HG03196 (cell line): ENCODE data around the gene LAPTM4A.
"Not testable (repeated sequence)": the region's sequence is repeated elsewhere in the genome, so short reads cannot be mapped to it uniquely, and the experiment has no call there.

Experiments used
- ATAC-seq: cut with Tn5 transposase; IDR thresholded peaks from one replicate; pipeline ENCODE4 v1.9.1; 2021; ENCODE audit not compliant: unreplicated experiment

LAPTM4A gene

DNA sequence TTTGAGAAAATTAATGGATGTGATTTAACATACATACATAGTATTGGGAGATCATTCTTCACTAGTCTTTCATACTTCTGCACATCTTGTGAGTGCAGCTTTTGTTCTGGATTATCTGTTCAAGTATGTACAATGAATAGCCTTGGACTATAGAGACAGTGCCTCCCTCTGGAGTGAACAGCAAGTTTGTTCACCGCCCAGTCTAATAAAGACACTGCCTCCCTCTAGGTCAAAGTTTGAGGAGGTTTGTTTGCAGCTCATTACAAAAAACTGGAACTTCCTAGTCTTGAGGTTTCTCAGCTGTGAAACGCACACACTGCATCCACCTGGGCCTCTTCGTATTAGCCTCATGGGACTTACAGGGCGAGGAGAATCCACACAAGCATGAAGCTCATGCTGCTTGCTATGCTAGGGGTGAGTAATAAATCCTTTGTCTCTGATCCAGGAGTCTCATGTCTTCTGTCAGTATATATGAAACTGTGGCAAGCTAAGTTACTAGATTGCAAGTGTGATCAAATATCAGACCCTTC lies 26.0 kb upstream of the LAPTM4A start:
- no peak for ATAC-seq

DNA sequence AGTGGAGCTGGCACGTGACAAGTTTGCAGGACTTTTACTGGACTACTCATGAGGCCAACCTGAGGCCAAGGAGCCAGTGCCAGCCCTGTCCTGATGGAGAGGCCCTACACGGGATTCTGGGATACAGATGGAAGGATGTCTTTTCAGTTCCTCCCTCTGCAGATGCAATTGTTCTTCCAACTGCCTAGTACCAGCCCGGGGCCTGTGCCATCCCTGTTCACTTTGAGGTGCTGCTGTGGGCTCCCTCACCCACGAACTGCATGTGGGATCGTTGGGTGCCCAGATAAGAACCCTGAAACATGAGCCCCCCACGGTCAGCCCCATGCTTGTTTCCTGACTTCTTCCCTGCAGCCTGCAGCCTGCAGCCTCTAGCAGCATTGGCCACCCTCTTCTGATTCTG lies 25.3 kb upstream of the LAPTM4A start:
- no peak for ATAC-seq

DNA sequence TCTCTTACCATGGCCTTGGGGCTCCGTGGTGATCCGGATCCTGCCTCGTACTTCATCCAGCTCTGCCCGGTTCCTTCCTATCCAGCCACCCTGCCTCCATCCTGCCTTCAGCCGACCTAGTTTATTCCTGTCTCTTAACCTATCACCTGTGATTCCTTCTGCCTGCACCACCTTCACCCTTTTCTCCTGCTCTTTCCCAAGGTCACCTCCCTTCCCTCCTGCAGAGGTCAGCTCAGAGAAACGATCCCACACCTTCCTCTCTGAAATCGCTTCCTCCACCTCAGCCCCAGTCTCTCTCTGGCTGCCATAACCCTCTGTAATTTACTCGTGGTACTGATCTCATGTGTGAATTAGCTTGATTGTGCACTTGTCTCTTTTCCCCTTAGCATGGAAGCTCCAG lies 23.5 kb upstream of the LAPTM4A start:
- no peak for ATAC-seq

DNA sequence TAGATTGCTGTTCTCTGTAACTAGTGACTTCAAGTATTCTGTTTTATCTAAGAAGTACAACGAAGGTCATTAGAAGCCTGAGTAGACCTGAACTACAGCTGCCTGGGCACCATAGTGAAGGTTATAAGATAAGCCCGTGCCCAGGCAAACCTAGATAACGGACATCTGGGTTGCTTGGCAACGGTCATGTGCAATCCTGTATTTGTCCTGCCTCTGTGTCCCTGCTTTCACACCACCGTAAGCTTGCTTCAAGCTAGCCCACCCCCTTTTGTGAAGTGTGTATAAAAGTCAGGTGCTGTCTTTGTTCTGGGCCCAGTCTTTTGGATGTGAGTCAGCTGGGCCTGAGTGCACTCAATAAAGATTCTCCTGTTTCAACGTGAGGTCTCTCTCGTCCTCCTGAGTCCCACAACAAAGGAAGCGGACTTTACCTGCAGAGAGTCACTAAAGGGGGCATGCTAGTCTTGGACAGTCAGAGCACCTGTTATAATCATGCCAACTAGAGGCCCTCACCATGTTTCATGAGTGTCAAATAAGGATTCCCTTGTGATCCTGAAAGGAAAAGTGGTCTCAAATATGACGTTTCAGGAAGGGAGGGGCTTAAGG lies 22.7 kb upstream of the LAPTM4A start:
- ATAC-seq = not testable (repeated sequence)

DNA sequence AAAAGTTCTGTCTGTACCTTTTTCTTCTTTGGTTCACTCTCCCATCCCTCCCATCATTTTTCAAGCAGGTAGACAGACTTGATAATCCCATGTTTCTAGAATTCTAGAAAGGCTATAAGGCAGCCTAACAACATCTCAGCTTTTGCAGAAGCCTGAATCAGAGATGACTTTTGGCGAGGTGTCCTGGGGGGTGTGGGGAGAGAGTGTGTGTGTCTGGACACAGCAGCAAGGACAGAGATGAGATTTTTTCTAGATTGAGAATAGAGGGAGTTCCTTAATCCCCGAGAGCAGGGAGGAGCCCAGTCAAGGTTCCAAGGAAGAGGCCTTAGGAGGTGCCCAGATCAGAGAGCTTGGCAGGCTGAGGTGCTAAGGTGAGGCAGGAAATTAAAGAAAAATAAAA lies 22.0 kb upstream of the LAPTM4A start:
- no peak for ATAC-seq

DNA sequence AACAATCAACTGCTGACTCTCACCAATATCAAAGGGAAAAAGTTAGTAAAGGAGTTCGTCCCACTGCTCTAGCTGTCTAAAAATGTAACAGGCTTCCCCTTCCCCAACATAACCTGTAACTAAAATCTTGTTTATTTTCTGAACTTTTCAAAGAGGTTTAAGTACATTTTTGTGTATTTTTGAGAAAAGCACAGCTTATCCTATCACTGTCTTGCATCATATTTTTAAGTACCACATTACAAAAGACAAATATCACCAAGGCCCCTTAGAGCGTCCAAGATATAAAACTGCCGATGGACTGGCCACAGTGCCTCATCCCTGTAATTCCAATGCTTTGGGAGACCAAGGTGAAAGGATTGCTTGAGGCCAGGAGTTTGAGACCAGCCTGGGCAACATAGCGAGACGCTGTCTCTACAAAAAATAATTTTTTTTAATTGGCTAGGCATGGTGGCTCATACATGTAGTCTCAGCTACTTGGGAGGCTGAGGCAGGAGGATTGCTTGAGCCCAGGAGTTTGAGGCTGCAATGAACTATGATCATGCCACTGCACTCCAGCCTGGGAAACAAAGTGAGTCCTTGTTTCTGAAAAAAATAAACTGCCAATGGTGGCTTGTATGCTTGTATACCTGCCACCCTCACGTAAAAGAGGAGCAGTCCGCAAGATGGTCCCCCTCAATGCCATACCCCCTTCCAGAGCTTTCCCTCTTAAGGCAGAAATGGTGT lies 21.2 kb upstream of the LAPTM4A start:
- no peak for ATAC-seq

DNA sequence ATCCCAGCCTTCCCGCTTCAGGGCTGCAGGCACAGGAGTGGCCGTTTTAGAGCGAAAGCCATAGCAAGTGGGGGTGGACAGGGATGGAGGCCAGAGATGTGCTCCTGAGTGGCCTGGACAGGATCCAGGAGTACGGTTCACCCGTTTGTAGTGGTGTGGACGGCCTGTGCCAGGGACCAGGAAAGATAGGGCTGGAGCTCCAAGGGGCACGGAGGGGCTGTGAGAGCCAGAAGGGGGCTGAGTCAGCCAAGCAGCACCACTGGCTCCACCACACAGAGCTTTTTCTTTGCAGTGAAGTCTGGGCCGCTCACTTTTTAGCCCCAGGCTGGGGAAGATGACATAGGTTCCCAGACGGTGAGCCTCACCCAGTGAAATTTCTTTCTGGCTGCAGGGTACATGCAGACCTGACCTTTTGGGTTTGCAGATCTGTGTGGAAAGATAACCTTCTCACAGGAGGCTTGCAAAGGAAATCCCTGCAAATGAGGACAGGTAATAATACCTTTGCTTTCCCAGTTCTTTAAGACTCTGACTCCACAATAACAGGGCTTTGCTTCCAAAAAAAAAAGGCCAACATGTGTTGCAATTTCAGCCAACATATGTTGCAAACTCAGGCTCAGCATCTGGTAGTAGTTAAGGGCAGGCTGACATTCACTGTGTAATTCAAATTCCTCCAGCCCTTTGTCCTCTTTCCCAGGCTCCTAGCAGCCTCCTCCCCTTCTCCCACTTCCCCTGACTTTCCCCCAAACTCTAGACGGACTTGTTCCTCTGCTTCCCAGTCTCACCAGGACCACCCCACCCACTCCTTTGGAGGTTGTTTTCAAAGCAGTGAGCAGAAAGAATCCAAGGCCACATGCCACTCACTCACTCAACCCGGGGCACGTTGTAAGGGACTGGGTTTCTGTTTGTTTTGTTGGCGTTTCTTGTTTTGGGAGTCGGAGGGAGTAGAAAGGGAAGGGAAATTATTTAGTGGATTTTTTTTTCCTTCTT lies 20.3 kb upstream of the LAPTM4A start:
- ATAC-seq = no peak

DNA sequence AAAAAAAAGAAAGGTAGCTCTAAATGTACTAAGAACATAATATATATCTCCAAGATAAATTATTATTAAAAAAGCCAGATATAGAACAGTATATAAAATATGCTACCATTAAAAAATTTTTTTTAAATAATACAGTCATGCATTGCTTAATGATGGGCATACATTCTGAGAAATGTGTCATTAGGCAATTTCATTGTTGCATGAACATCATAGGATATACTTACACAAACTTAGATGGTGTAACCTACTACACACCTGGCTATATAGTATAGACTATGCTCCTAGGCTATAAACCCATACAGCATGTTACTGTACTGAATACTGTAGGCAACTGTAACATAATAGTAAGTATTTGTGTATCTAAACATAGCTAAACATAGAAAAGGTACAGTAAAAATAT lies 18.3 kb upstream of the LAPTM4A start:
- no peak for ATAC-seq

DNA sequence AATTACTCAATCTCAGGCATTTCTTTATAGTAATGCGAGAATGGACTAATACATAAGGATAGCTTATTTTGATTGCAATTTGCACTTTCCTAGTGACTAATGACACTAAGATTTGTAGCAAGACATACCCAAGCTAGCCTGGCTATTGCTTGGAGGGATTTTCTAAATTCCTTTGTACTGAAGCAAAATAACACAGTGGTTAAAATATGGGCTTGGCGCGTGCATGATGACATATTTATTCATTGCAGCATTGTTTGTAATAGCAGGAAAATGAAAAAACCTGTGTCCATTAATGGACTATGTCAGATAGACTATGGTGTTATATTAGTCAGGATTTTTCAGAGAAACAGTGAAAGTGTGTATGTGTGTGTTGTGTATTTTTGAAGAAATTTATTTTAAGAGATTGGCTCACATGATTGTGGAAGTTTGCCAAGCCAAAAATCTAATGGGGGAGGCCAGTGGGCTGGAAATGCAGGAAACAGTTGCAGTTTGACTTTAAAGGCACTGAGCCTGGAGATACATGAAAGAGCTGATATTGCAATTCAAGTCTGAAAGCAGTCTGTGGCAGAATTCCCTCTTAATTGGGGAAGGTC lies 16.7 kb upstream of the LAPTM4A start:
- no peak for ATAC-seq

DNA sequence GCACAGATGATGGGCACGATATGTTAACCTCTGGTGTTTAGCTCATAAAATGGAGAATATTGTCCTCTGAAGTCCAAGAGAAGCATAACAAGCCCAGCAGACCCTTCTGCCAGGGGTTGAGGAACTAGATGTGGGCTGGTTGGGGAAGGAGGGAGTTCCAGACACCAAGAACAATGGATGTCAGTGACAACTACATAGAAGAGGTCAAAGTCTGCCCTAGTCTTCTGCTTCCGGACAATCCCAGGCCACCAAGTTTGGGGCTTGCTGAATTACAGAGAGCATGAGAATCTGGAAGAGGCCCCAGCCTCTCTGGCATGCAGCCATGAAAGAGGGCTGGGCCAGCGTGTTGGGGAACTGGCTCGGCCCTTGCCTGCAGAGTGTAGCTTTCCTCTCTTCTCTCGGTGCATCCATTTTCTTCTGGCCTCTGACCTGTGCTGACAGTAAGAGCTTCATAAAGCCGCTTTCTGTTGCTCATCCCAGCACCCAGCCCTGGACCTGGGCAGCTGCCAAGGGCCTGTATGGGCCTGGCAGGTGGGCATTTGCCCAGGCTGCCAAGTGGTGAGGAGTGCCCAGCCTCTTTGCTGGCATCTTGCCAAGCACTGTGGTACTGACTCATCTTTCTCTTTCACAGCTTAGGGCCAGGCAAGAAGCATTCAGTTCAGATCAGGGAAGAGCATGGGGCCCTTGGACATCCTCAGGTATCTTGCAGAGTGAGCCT lies 14.6 kb upstream of the LAPTM4A start:
- no peak for ATAC-seq

DNA sequence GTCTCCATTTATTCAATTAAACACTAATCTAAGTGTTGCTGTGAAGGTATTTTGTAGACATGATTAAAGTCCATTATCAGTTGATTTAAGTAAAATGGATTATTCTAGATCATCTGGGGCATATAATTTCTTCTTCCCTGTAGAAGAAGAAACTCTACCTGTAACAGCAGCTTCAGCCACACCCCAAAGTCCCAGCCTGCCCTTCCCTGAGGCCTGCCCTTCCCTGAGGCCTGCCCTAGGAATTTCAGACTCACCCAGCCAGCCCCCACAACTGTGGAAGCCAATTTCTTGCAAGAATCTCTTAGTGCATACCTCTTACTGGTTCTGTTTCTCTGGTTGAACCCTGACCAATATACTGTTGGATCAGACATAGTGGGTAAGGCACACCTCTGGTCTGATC lies 13.4 kb upstream of the LAPTM4A start:
- no peak for ATAC-seq

DNA sequence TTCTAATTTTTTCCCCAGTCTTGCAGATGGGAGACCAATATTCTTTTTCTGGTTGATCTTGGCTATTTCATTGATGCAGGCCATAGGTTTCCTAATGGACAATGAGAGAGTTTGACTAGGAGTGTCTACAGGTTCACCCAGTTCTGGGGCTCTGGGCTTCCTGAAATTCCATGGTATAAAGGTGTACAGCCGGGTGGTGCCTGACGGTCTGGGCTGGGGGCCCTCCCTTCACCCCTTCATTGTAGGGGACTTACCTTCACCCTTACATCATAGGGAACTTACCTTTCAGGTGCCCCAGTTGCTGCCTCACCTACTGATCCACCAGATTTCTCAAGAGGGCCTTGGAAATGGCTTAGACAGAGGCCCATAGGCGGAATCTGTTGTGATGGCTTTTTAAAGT lies 13.0 kb upstream of the LAPTM4A start:
- no peak for ATAC-seq

DNA sequence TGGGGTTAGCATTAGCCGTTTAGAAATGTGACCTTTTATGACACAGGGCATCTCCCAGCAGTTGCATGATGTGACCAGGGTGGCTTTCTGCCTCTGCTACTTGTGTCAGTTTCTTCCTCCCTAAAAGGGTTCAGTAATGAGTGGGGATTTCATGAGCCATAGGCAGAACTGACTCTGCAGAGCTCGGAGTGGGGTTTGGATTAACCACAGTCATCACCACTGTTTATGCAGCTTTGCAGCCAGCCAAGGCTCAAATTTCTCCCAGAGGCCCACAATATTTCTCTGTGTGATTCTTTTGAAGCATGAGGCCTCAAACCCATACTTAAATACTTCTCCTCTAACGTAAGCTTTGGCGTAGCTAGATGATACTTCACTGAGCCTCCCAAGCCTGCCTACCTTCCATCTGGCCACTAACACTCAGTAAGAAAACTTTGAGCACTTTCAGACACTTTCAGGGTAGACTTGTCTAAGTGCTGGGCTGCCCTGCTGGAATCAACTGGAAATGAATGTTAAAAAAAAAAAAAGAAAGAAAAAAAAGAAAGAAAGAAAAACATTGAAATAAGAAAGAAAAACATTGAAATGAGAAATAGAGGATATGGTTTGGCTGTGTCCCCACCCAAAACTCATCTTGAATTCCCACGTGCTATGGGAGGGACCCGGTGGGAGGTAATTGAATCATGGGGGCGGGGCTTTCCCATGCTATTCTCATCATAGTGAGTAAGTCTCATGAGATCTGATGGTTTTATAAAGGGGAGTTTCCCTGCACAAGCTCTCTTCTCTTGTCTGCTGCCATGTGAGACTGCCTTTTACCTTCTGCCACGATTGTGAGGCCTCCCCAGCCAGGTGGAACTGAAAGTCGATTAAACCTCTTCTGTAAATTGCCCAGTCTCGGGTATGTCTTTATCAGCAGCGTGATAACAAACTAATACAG lies 11.5 kb upstream of the LAPTM4A start:
- no peak for ATAC-seq

DNA sequence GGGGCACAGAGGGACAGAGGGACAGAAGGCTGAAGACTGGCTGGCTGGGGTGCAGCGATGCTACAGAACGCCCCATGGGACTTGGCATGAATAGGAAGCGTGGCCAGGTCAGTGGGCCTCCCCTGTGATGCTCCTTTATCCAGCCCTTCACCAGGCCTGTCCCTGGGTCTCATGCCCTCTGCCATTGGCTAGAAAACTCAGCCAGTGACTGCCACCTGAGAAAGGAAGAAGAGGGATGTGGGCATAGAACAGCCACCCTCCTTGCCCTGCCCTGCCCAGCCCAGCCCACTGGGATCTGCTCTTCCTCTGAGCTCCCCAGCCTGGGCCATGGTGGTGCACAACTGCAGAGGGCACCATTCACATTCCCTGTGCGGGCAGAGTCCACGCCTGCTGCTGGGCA lies 10.5 kb upstream of the LAPTM4A start:
- no peak for ATAC-seq

DNA sequence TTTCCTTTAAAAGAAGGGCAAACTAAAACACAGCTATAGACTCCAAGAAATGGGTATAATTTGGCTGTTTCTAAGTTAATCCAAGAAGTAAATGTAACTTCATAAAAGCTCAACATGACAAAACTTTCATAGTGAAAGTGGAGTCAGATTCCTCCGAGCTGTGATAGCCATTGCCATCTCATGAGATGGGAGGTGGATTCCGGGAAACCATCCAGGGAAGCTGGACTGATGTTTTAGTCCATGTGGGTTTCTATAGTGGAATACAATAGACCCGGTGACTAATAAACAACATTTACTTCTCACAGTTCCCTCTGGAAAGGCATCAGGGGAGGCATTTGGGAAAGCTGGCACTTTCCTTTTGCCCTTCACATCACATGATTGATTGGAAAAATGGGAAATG lies 10.0 kb upstream of the LAPTM4A start:
- ATAC-seq = no peak

DNA sequence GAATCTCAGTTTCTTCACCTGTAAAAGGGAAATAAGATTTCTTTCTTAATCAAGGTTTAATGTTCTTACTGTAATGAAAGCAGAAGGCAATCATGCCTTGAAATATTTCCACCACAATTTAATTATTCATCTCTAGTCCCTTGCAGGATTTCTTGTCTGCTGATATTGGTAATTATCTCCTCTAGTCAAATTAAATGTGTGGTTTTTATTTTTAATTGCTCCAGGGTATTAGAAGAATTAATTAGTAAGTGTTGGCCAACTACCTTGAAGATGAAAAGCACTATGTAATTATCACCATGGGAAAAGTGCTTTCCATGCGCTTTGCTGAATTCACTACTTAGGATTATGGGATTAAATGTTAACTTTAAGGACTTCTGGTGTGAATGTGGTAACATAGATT lies 8.7 kb upstream of the LAPTM4A start:
- ATAC-seq = no peak

DNA sequence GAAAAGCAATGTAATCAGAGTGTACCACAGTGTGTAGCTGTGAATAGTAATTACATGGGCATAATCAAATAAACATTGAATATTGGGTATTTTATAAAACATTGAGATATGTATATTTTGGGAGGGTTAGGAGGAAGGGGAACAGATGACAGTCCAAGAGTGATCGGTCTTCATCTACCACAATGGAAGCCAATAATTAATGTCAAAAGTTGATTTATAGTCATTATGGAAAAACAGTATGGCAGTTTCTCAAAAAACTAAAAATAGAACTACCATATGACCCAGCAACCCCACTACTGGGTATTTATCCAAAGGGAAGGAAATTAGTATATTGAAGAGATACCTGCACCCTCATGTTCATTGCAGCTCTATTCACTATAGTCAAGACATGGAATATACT lies 5.8 kb upstream of the LAPTM4A start:
- ATAC-seq = no peak

DNA sequence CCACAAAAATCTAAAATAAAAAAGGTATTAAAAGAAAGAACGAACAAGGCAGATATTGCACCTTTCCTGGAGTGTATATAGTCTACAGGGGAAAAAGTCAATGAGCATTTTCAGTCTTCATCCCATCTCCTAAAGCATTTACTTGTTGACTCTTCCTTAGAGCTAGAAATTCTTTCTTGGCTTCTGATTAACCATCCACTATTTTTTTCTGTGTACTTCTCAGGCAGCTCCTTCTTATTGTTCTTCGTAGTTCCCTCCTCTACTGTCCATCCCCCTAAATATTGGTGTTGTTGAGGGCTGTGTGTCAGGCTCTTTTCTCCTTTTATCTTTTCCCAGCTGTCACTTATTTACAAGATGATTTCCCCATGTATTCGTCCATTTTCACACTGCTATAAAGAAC lies 3.5 kb upstream of the LAPTM4A start:
- no peak for ATAC-seq

DNA sequence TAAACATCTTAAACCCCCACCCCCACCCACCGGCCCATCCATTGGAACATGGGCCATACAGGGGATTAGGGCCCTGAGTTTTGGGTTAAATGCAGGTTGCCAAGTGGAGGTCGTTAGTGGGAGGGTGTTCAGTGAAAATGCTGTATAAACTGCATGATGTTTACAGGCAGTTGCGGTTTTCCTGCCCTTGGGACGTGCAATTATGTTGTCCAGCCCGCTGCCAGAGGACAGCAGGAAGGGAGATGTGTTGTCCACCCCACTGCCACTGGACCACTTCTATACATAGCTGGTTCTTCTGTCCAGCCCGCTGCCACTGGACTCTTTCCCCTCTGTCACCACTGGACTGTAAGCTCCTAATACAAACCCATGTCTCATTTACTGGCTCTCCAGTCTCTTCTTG lies 2.7 kb upstream of the LAPTM4A start:
- ATAC-seq = no peak
